GM18520 (cell line): Measurements from ENCODE around the gene SHISA9.

ENCODE experiments used
- ATAC-seq: cut with Tn5 transposase; IDR thresholded peaks from one replicate; pipeline ENCODE4 v1.9.1; 2021; ENCODE audit not compliant: unreplicated experiment

The SHISA9 gene

GRCh38 chr16:13245713-13246377 lies 344.4 kb downstream of the SHISA9 start:
- ATAC-seq = no peak

DNA sequence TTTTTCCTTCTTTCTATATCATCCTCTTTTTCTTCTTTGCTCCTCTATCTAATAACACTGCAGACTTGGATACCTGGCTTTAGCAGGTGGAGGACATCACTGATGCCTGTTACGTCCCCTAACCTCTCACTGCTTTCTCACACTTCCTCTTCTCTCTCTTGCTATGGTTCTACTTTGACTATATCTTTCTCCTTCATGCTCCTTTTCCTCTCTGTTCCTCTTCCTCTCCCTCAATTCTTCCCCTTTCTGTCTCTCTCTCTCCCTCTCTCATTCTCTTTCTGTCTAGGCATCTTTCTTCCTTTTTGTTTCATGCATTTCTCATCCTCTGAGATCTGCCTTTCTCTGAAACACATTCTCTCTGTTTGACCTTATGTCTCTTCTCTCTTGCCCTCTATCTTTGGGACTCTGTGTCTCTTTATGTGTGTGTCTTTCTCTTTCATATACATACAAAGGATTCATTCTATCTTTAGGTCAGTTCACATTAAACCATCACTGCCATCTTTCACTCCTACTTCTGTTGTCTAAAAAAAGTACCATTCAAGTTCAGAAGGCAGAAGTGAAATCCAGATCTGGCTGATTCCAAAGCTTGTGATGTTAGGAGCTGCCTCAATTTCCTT lies 353.7 kb downstream of the SHISA9 start:
- ATAC-seq = no peak

- ATAC-seq = no peak
These were observed 361.1 kb downstream of the SHISA9 start for GRCh38 chr16:13262270-13263090.

DNA sequence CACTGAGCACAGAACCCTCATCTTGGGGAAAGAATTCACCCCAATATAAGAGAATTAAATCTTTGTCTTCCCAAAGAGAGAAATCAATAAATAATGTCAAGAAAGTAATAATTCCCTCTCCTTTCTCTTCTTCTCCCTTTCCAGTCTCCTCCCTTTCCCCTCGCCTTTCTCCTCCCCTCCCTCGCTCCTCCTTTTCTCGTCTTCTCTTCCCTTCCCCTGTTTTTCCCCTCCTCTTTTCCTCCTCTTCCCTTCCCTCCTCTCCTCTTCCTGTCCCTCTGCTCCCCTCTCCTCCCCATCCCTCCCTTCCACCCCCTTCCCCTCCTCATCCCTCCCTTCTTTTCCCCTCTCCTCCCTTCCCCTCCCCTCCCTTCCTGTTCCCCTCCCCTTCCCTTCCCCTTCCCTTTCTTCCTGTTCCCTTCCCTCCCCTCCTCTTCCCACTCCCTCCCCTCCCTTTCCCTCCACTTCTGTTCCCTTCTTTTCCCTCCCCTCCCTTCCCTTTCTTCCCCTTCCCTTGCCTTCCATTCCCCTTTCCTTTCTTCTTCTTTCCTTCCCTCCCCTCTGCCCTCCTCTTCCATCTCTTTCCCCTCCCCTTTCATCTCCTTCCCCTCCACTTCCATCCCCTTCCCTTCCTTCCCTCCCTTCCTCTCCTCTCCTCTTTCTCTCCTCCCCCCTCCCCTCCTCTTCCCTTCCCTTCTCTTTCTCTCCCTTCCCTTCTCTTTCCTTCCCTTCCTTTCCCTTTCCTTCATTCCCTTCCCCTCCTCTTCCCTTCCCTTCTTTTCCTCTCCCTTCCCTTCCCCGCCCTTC lies 363.6 kb downstream of the SHISA9 start:
- no peak for ATAC-seq

DNA sequence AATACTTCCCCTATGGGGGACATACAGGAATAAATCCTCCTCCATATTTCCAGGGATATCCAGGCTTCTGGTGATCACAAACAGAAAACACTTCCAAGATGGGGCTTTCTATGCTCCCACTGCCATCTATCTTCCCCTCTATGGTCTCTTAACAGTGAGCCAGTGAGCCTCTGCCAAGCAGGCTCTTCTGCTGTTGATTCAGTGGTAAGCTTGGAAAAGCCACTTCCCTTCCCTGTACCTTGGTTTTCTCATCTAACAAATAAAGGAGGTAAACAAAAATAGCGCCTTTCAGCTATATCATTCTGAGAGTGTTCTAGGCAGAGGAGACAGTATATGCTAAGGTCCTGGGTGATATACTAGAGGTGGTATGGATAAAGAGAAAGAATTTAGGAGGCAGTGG lies 368.0 kb downstream of the SHISA9 start:
- ATAC-seq = no peak

- ATAC-seq = no peak
These were observed 368.6 kb downstream of the SHISA9 start for GRCh38 chr16:13269905-13270528.

DNA sequence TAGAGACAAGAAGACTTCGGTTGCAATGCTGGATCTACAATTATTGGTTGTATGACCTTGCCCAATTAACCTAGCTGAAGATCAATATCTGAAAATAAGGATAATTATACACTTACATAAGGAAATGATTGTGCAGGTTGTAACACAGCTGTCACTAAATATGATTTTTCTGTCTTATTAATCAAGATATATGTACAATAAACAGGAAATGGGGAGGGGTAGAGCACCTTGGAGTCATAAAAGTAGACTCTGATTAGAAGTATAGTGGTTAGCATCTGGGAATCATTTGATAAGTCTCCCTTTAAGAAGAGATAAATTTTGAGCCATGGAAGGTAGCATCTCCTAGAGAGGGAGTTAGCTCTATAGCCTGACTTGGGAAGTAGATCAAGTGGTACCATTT lies 369.2 kb downstream of the SHISA9 start:
- no peak for ATAC-seq

DNA sequence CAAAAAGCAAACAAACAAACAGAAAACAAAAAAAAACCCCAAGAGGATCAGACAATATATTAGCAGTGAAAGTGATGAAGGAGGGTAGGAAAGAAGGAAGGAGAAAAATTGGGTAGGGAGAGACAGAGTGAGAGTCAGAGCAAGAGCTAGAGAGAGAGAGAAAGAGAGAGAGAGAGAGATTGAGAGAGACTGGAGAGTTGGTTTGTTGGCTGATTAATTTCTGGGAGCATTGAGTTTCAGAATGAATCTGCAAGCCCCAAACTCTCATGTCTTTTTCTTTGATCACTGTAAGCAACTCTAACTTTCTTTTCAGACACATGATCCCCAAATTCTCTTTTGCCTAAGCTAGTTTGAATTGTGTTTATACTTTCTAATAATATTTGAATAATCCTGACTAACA lies 388.1 kb downstream of the SHISA9 start:
- no peak for ATAC-seq
